NB4 (cell line): ENCODE measurements around the gene MYO18A.

ENCODE experiments used
- DNase-seq: peaks from one replicate; pipeline ENCODE4 v3.0.0; 2010; ENCODE audit warnings: low read depth
- H3K4me3 ChIP-seq: one replicate; pipeline ENCODE4 v1.5.1; 2011; ENCODE audit warnings: mild to moderate bottlenecking, low read depth, low read length, moderate library complexity
- MYC ChIP-seq: IDR thresholded peaks from 2 replicates; pipeline ENCODE4 v1.6.1; 2011; ENCODE audit warnings: low read depth, low read length
- POLR2A ChIP-seq: IDR thresholded peaks from 2 replicates; pipeline ENCODE4 v1.6.1; 2011; ENCODE audit warnings: mild to moderate bottlenecking; ENCODE audit not compliant: insufficient read length; ENCODE audit errors: extremely low read depth
- TF ChIP-seq, protein P1 (sequence below): IDR thresholded peaks from one replicate; pipeline ENCODE4 v1.5.1; 2012; ENCODE audit warnings: low read depth, low read length
- TF ChIP-seq, protein P2 (sequence below): IDR thresholded peaks from 2 replicates; pipeline ENCODE4 v1.6.1; 2011; ENCODE audit warnings: low read depth, low read length

The MYO18A gene

DNA sequence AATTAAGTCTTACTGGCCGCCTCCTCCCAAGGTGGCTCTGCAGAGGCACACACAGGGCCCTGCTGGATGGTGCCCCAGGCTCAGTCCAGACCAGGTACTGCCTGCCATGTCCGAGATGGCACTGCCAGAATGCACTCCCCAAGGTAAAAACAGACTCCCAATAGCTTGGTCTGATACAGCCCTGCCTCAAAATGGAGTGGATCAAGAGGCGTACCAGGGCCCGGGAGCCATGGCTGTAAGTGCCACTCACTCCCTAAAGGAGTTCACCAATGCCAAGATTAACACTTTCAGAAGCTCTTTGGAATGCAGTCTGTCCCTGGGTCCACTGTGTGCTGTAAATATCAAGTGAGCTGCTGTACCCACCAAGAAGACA, 576 bp upstream of the MYO18A start:
- peak overlapping the region; percentile 34 for H3K4me3 ChIP-seq
- TF ChIP-seq, protein P1, sequence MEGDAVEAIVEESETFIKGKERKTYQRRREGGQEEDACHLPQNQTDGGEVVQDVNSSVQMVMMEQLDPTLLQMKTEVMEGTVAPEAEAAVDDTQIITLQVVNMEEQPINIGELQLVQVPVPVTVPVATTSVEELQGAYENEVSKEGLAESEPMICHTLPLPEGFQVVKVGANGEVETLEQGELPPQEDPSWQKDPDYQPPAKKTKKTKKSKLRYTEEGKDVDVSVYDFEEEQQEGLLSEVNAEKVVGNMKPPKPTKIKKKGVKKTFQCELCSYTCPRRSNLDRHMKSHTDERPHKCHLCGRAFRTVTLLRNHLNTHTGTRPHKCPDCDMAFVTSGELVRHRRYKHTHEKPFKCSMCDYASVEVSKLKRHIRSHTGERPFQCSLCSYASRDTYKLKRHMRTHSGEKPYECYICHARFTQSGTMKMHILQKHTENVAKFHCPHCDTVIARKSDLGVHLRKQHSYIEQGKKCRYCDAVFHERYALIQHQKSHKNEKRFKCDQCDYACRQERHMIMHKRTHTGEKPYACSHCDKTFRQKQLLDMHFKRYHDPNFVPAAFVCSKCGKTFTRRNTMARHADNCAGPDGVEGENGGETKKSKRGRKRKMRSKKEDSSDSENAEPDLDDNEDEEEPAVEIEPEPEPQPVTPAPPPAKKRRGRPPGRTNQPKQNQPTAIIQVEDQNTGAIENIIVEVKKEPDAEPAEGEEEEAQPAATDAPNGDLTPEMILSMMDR: no peak
- TF ChIP-seq, protein P2, sequence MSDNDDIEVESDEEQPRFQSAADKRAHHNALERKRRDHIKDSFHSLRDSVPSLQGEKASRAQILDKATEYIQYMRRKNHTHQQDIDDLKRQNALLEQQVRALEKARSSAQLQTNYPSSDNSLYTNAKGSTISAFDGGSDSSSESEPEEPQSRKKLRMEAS: no peak
- TF ChIP-seq MYC (no peak), POLR2A (no peak)

DNA sequence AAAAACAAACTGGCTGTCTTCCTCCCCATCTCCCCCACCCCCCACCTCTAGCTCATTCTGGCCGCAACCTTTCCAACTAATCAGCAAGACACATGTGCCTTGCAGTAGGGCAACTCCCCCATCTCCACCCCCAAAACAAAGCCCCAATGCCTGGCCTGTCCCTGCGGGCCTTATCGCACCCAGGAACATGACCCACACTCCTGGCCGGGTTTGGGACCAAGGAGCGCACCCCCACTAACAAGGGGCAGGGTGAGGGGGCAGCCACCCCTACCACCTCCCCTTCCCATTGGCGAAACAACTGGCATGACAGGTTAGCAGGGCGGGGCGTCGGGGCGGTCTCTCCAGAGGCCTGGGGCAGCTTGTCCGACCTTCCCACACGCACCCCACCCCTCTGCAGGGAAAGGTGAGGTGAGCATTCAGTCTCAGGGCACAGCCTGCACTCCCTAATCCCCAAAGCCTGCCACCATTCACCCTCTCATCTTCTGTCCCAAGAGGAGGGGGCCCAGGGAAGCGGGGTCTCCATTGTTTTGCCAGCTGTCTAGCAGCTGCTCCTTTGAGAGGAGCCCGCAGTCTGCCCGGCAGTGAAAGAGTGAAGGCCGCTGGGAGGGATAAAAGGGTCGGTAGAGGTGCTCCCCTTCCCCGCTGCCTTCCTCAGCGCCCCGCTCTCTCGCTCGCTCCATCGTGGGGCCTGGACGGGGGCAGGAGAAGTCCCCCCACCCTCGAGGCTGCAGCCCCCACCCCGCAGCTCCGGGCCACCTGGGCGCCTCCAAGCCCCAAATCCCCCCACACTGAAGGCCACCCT, 765 bp downstream of the MYO18A start:
- no peak for DNase-seq
- H3K4me3 ChIP-seq: no peak overlapping the region
- TF ChIP-seq MYC (no peak), POLR2A (no peak)
- TF ChIP-seq, protein P1: no peak
- TF ChIP-seq, protein P2: no peak

More for the DNA sequence above, 576 bp upstream of the MYO18A start:
- no peak for DNase-seq

DNA sequence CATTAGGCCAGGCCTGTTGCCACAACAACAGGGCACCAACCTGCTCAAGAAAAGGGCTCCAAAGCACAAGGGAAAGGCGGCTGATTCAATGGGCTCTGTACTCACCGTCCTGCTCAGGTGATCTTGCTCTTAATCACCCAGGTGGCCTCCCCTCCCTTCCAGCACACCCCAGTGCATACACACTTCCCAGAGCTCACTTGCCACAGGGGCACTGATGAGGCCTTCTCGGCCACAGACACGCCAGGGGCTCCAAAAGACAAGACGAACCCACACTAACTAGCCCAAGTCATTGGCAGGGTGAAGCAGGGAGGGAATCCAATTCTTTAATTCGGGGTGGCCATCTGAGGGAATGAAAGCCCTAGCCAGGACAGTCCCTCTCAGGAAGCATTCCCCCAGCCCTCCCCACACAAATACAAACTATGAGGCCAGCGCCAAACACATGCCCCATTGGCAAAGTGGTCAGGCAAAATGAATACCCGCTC, 1.4 kb downstream of the MYO18A start:
- TF ChIP-seq, protein P2: no peak
- TF ChIP-seq MYC: no peak
- TF ChIP-seq POLR2A: no peak
- TF ChIP-seq, protein P1: no peak
- H3K4me3 ChIP-seq: no peak overlapping the region

DNA sequence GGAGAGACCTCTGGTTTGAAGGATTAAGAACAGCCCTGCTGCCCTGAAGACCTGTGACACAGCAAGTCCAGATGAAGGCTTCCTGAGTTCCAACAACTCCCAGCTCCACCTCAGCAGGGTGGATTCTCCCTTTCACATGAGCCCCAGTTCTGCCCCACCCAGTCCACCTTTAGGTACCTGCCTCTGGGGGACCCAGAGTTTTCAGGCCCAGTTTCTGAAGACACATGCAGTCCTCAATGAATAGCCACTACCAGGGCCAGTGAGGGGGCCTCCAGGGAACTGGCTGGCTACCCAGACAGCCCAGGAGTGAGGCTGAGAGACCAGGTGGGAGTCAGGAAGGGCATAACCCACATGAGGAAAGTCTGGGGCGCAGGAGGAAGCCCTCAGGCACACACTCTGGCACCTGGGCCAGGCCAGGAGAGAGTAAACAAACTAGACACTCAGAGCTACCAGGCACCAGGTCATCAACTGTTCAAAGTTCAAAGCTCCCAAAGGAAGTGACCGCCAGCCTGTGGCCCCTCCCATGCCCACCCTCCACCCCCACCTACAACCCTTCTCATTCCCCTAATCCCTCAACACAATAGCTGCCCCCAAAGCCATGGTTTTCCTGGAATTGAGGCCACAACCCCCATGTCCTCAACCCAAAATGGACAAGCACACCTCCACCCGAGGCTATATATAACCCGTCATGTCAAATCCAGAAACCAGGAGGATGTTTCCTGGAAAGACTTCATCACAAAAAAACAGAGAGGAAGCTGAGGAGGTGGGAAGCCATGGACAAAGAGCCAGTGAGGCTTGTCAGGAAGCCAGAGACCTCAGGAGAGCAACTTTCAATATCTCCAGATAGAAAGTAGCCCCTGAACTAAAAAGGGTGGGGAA, 2.1 kb downstream of the MYO18A start:
- TF ChIP-seq, protein P2: no peak
- TF ChIP-seq, protein P1: no peak
- TF ChIP-seq MYC (no peak), POLR2A (no peak)
- no peak overlapping the region for H3K4me3 ChIP-seq
- DNase-seq: no peak

More for the DNA sequence above, 1.4 kb downstream of the MYO18A start:
- DNase-seq: no peak

DNA sequence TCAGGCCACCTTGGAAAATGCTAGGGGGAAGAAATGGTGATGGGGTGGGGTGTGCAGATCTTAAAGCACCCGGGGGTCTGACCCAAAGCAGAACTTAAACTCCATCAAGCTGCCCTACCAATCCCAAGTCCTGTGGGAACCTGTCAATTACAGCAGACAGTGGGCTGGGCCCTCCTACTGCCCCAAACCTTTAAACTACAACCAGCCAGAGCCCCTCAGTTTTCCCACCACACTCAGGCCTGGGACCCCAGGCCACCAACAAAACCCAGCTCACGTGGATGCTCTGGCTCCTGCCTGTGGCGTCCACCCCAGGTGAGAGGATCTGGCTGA, 2.7 kb downstream of the MYO18A start:
- no peak for DNase-seq
- H3K4me3 ChIP-seq: no peak overlapping the region
- TF ChIP-seq MYC (no peak), POLR2A (no peak)
- TF ChIP-seq, protein P2: no peak
- TF ChIP-seq, protein P1: no peak
